Fibroblast of mammary gland (primary cell): Measurements from ENCODE around the gene MCF2L.
"Not testable (repeated sequence)": the region's sequence is repeated elsewhere in the genome, so short reads cannot be mapped to it uniquely, and the experiment has no call there.

ENCODE experiments used
- DNase-seq: peaks from one replicate; pipeline ENCODE4 v3.0.0-alpha.2; 2010; ENCODE audit warnings: low read depth
- H3K4me3 ChIP-seq: 2 replicates; pipeline ENCODE4 v1.5.1; 2011; ENCODE audit warnings: low read depth, mild to moderate bottlenecking, low read length, moderate library complexity; ENCODE audit not compliant: control insufficient read depth
- CTCF ChIP-seq: conservative IDR thresholded peaks from 2 replicates; pipeline ENCODE4 v1.5.1; 2011; ENCODE audit warnings: low read depth, low read length, inconsistent platforms; ENCODE audit not compliant: control insufficient read depth, insufficient read depth

MCF2L gene

GRCh38 chr13:113102727-113103126 lies 133.7 kb downstream of the MCF2L start:
- H3K4me3 ChIP-seq: no peak overlapping the region
- no peak for TF ChIP-seq CTCF

GRCh38 chr13:113103646-113104045 lies 134.6 kb downstream of the MCF2L start:
- DNase-seq: no peak
- H3K4me3 ChIP-seq: no peak overlapping the region
- no peak for TF ChIP-seq CTCF

More at GRCh38 chr13:113102727-113103126, 133.7 kb downstream of the MCF2L start:
- no peak for DNase-seq

GRCh38 chr13:113105032-113105920 lies 136.3 kb downstream of the MCF2L start, which contains the start of gene F7:
Gene F7 (plus strand): TSS chr13:113105791. CDS start chr13:113105842, 51 bp downstream.
- DNase-seq: no peak
- TF ChIP-seq CTCF: no peak

GRCh38 chr13:113105921-113106452 lies 137.0 kb downstream of the MCF2L start:
- no peak for DNase-seq
- TF ChIP-seq CTCF: no peak

More at GRCh38 chr13:113105032-113105920, 136.3 kb downstream of the MCF2L start, which contains the start of gene F7:
- no peak within 1 kb of the TSS for H3K4me3 ChIP-seq

GRCh38 chr13:113106711-113107351 lies 137.8 kb downstream of the MCF2L start:
- no peak for DNase-seq
- no peak for TF ChIP-seq CTCF
- no peak overlapping the region for H3K4me3 ChIP-seq

More at GRCh38 chr13:113105921-113106452, 137.0 kb downstream of the MCF2L start:
- H3K4me3 ChIP-seq: no peak overlapping the region

- not testable (repeated sequence) for DNase-seq, H3K4me3 ChIP-seq
These were observed 139.5 kb downstream of the MCF2L start for GRCh38 chr13:113108521-113108920.
